HepG2 (cell line): ENCODE measurements around the gene CASKIN2. TPM values are rescaled to one million over a fixed set of nuclear protein-coding genes. Genes with fewer than 3 reads are reported as not detected.

Experiments used
- ARNTL ChIP-seq: sonication (generic); formaldehyde crosslinking; IDR thresholded peaks from 2 replicates; pipeline ENCODE4 v1.4.0; 2020; ENCODE audit warnings: mild to moderate bottlenecking, missing genetic modification reagents
- ETV6 ChIP-seq: sonication (generic); formaldehyde crosslinking; conservative IDR thresholded peaks from 2 replicates; pipeline ENCODE4 v1.4.0; 2020; ENCODE audit warnings: missing genetic modification reagents
- GLI4 ChIP-seq: sonication (generic); formaldehyde crosslinking; IDR thresholded peaks from 2 replicates; pipeline ENCODE4 v1.5.1; 2020; ENCODE audit warnings: missing genetic modification reagents, mild to moderate bottlenecking, moderate library complexity, borderline replicate concordance
- HNRNPL ChIP-seq: fragments of 200-400 bp; formaldehyde crosslinking; IDR thresholded peaks from 2 replicates; pipeline ENCODE4 v1.6.1; 2017; ENCODE audit warnings: mild to moderate bottlenecking, low read depth, low read length
- KDM5B ChIP-seq: sonication (generic); formaldehyde crosslinking; IDR thresholded peaks from 2 replicates; pipeline ENCODE4 v1.4.0; 2020; ENCODE audit warnings: missing genetic modification reagents, mild to moderate bottlenecking, borderline replicate concordance
- MED13 ChIP-seq: sonication (generic); formaldehyde crosslinking; IDR thresholded peaks from 2 replicates; pipeline ENCODE4 v1.5.0; 2020; ENCODE audit warnings: missing genetic modification reagents
- MTA1 ChIP-seq: sonication (generic); formaldehyde crosslinking; IDR thresholded peaks from 2 replicates; pipeline ENCODE4 v1.4.0; 2020; ENCODE audit warnings: missing genetic modification reagents, mild to moderate bottlenecking, borderline replicate concordance
- SMYD3 ChIP-seq: sonication (generic); formaldehyde crosslinking; IDR thresholded peaks from 2 replicates; pipeline ENCODE4 v1.8.1; 2023; ENCODE audit warnings: mild to moderate bottlenecking, missing genetic modification reagents
- SNRNP70 ChIP-seq: fragments of 200-400 bp; formaldehyde crosslinking; IDR thresholded peaks from 2 replicates; pipeline ENCODE4 v1.6.1; 2017; ENCODE audit warnings: mild to moderate bottlenecking, low read depth, low read length, moderate library complexity
- ZFX ChIP-seq: sonication (generic); formaldehyde crosslinking; IDR thresholded peaks from 2 replicates; pipeline ENCODE4 v1.4.0; 2020; ENCODE audit warnings: mild to moderate bottlenecking, low read depth, missing genetic modification reagents, moderate library complexity
- ZNF12 ChIP-seq: sonication (generic); formaldehyde crosslinking; IDR thresholded peaks from 2 replicates; pipeline ENCODE4 v1.5.0; 2020; ENCODE audit warnings: missing genetic modification reagents
- ZNF207 ChIP-seq: fragments of 450-650 bp; IDR thresholded peaks from 2 replicates; pipeline ENCODE4 v1.6.1; 2016; ENCODE audit warnings: antibody characterized with exemption, borderline replicate concordance
- ZNF230 ChIP-seq: sonication (generic); formaldehyde crosslinking; IDR thresholded peaks from 2 replicates; pipeline ENCODE4 v1.4.0; 2020; ENCODE audit warnings: mild to moderate bottlenecking, missing genetic modification reagents
- ZNF296 ChIP-seq: sonication (generic); formaldehyde crosslinking; conservative IDR thresholded peaks from 2 replicates; pipeline ENCODE4 v1.5.0; 2020; ENCODE audit warnings: mild to moderate bottlenecking, missing genetic modification reagents
- ZNF607 ChIP-seq: sonication (generic); formaldehyde crosslinking; IDR thresholded peaks from 2 replicates; pipeline ENCODE4 v1.5.1; 2020; ENCODE audit warnings: missing genetic modification reagents, mild to moderate bottlenecking, borderline replicate concordance
- ZNF720 ChIP-seq: sonication (generic); formaldehyde crosslinking; IDR thresholded peaks from 2 replicates; pipeline ENCODE4 v1.4.0; 2020; ENCODE audit warnings: missing genetic modification reagents
- polyA plus RNA-seq, 8 experiments: library from polyadenylated mRNA; depleted of rRNA in 3 of 8; stranded (reverse) in 7 of 8; unstranded in 1 of 8; fragments of >200 nt; fragmentation: Illumina TruSeq in 4 of 8; extraction: Trizol in 4 of 8; gene quantifications; 2 replicates each; pipeline versions ENCODE4 v1.2.1 to v1.2.3, GENCODE V29; 2011 to 2016; ENCODE audit warnings: low read depth in 4 of 8, missing spikeins in 1 of 8, mixed read lengths in 1 of 8; ENCODE audit not compliant: insufficient read depth in 1 of 8
- total RNA-seq, 5 experiments: library from RNA; depleted of rRNA; stranded (reverse); fragments of >200 nt; fragmentation: Illumina TruSeq; extraction: Trizol; gene quantifications; 2 replicates each; pipeline ENCODE4 v1.2.3, GENCODE V29; 2016; ENCODE audit warnings: low read depth in 1 of 5
- TF ChIP-seq, protein P1 (sequence below), 2 experiments: sonication (generic) in 1 of 2; formaldehyde crosslinking in 1 of 2; IDR thresholded peaks; 2 replicates each; pipeline versions ENCODE4 v1.4.0 to v1.6.1; 2016 to 2020; ENCODE audit warnings: borderline replicate concordance in 1 of 2, low read depth in 1 of 2, mild to moderate bottlenecking in 1 of 2, missing genetic modification reagents in 1 of 2
- TF ChIP-seq, protein P2 (sequence below): sonication (generic); formaldehyde crosslinking; IDR thresholded peaks from 2 replicates; pipeline ENCODE4 v1.5.1; 2020; ENCODE audit warnings: mild to moderate bottlenecking, missing genetic modification reagents, moderate library complexity
- TF ChIP-seq, protein P3 (sequence below): sonication (generic); formaldehyde crosslinking; IDR thresholded peaks from 2 replicates; pipeline ENCODE4 v1.4.0; 2020; ENCODE audit warnings: mild to moderate bottlenecking, missing genetic modification reagents
- TF ChIP-seq, protein P4 (sequence below): sonication (generic); formaldehyde crosslinking; IDR thresholded peaks from 2 replicates; pipeline ENCODE4 v1.4.0; 2020; ENCODE audit warnings: mild to moderate bottlenecking, missing genetic modification reagents

CASKIN2 gene
- total and polyA plus RNA-seq, 2 of the 13 experiments (the other 11 are each of a cell fraction or from before 2014, with no cell fraction given) = 5.2 to 7.8 TPM

DNA sequence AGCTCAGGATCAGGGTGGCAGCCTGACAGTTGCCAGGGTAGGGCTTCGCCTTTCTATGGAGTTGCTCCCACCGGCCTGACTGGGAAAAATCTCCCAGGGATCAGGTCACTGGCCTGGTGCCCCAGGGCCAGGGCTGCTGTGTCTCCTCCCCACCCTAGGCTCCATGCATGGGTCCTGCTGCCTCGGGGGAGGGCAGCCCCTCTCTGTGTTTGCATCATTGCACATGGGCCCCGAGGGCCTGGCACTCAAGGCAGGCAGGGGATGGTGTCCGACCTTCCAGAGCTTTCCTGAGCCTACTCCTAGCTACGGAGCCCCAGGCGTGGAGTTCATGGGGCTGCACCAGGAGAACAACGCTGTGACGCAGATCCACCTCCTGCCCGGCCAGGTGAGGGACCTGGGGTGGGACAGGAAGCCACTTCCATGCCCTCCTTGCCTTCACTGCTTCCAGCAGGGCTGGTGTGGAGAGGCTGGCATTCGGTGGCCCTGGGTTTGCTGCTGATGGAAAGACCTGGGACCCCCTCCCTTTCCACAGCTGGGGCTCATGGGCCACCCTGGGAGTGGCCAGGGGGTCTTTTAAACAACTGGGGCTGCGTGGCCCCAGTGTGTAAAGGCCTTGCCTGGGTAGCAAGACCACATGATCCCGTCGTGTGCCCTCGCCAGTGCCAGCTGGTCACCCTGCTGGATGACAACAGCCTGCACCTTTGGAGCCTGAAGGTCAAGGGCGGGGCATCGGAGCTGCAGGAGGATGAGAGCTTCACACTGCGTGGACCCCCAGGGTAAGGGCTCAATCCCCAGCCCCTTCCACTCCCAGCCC is 42.7 kb upstream of the CASKIN2 start (continued):
- TF ChIP-seq, protein P1, sequence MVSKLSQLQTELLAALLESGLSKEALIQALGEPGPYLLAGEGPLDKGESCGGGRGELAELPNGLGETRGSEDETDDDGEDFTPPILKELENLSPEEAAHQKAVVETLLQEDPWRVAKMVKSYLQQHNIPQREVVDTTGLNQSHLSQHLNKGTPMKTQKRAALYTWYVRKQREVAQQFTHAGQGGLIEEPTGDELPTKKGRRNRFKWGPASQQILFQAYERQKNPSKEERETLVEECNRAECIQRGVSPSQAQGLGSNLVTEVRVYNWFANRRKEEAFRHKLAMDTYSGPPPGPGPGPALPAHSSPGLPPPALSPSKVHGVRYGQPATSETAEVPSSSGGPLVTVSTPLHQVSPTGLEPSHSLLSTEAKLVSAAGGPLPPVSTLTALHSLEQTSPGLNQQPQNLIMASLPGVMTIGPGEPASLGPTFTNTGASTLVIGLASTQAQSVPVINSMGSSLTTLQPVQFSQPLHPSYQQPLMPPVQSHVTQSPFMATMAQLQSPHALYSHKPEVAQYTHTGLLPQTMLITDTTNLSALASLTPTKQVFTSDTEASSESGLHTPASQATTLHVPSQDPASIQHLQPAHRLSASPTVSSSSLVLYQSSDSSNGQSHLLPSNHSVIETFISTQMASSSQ (IDR thresholded peaks at IDR 0.05; ENCODE audit: low read depth) = no peak
- TF ChIP-seq, protein P1 (CRISPR knock-in tag; IDR thresholded peaks at IDR 0.05; ENCODE audit: borderline replicate concordance) = peak; percentile 89
- TF ChIP-seq GLI4 (CRISPR knock-in tag) (no peak), ZNF207 (no peak), KDM5B (CRISPR knock-in tag) (peak; percentile 79), ETV6 (CRISPR knock-in tag) (no peak), ZNF720 (CRISPR knock-in tag) (no peak), ARNTL (CRISPR knock-in tag) (peak; percentile 74; the same call in 1 of the 2 replicates), MTA1 (CRISPR knock-in tag) (peak; percentile 83), HNRNPL (peak; percentile 77), ZFX (CRISPR knock-in tag) (no peak; the same call in 1 of the 2 replicates), ZNF230 (CRISPR knock-in tag) (peak; percentile 84; the same call in 1 of the 2 replicates), SMYD3 (CRISPR knock-in tag) (no peak), SNRNP70 (no peak), ZNF12 (CRISPR knock-in tag) (0 out of 2 replicates have a peak, but pooled peaks have one; percentile 2), ZNF296 (CRISPR knock-in tag) (no peak), ZNF607 (CRISPR knock-in tag) (peak; percentile 14; the same call in 1 of the 2 replicates), MED13 (no peak)
- TF ChIP-seq, protein P2, sequence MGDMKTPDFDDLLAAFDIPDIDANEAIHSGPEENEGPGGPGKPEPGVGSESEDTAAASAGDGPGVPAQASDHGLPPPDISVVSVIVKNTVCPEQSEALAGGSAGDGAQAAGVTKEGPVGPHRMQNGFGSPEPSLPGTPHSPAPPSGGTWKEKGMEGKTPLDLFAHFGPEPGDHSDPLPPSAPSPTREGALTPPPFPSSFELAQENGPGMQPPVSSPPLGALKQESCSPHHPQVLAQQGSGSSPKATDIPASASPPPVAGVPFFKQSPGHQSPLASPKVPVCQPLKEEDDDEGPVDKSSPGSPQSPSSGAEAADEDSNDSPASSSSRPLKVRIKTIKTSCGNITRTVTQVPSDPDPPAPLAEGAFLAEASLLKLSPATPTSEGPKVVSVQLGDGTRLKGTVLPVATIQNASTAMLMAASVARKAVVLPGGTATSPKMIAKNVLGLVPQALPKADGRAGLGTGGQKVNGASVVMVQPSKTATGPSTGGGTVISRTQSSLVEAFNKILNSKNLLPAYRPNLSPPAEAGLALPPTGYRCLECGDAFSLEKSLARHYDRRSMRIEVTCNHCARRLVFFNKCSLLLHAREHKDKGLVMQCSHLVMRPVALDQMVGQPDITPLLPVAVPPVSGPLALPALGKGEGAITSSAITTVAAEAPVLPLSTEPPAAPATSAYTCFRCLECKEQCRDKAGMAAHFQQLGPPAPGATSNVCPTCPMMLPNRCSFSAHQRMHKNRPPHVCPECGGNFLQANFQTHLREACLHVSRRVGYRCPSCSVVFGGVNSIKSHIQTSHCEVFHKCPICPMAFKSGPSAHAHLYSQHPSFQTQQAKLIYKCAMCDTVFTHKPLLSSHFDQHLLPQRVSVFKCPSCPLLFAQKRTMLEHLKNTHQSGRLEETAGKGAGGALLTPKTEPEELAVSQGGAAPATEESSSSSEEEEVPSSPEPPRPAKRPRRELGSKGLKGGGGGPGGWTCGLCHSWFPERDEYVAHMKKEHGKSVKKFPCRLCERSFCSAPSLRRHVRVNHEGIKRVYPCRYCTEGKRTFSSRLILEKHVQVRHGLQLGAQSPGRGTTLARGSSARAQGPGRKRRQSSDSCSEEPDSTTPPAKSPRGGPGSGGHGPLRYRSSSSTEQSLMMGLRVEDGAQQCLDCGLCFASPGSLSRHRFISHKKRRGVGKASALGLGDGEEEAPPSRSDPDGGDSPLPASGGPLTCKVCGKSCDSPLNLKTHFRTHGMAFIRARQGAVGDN (CRISPR knock-in tag) = peak; percentile 93
- TF ChIP-seq, protein P3, sequence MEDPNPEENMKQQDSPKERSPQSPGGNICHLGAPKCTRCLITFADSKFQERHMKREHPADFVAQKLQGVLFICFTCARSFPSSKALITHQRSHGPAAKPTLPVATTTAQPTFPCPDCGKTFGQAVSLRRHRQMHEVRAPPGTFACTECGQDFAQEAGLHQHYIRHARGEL = no peak
- TF ChIP-seq, protein P4, sequence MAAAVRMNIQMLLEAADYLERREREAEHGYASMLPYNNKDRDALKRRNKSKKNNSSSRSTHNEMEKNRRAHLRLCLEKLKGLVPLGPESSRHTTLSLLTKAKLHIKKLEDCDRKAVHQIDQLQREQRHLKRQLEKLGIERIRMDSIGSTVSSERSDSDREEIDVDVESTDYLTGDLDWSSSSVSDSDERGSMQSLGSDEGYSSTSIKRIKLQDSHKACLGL (CRISPR knock-in tag) = peak; percentile 36; the same call in 1 of the 2 replicates
